Astrocyte (in vitro differentiated cells and primary cell): ENCODE measurements around the gene MIER1. TPM values are rescaled to one million over a fixed set of nuclear protein-coding genes. Genes with fewer than 3 reads are reported as not detected.

Source experiments
- DNase-seq: peaks from one replicate; pipeline ENCODE4 v3.0.0-alpha.2; 2010; ENCODE audit warnings: low read depth
- FAIRE-seq: peaks from 2 replicates; lab custom pipeline; 2011; peaks lifted over from hg19 to GRCh38; lab: Jason Lieb, UNC
- H2AFZ ChIP-seq: 2 replicates; pipeline ENCODE4 v1.6.0; 2012; ENCODE audit warnings: low read depth, low read length, inconsistent platforms
- H3K27ac ChIP-seq: 2 replicates; pipeline ENCODE4 v1.5.1; 2011; ENCODE audit warnings: low read depth, low read length, inconsistent platforms
- H3K27me3 ChIP-seq: 2 replicates; pipeline ENCODE4 v1.6.0; 2011; ENCODE audit warnings: low read length, inconsistent platforms; ENCODE audit not compliant: insufficient read depth
- H3K36me3 ChIP-seq: 2 replicates; pipeline ENCODE4 v1.5.1; 2011; ENCODE audit warnings: low read length, inconsistent platforms; ENCODE audit not compliant: insufficient read depth
- H3K4me1 ChIP-seq: 2 replicates; pipeline ENCODE4 v1.5.1; 2011; ENCODE audit warnings: low read length, inconsistent platforms; ENCODE audit not compliant: insufficient read depth
- H3K4me2 ChIP-seq: 2 replicates; pipeline ENCODE4 v1.6.0; 2012; ENCODE audit warnings: low read length, inconsistent platforms
- H3K4me3 ChIP-seq: 2 replicates; pipeline ENCODE4 v1.5.1; 2011; ENCODE audit warnings: low read depth, mild to moderate bottlenecking, low read length, inconsistent platforms; ENCODE audit not compliant: insufficient read depth
- H3K79me2 ChIP-seq: 2 replicates; pipeline ENCODE4 v1.6.0; 2012; ENCODE audit warnings: mild to moderate bottlenecking, low read length, inconsistent platforms; ENCODE audit not compliant: insufficient read depth
- H3K9ac ChIP-seq: 2 replicates; pipeline ENCODE4 v1.6.0; 2012; ENCODE audit warnings: mild to moderate bottlenecking, low read length, inconsistent platforms
- H3K9me3 ChIP-seq: 2 replicates; pipeline ENCODE4 v1.5.1; 2012; ENCODE audit warnings: low read depth, mild to moderate bottlenecking, low read length, inconsistent platforms; ENCODE audit not compliant: insufficient read depth
- H4K20me1 ChIP-seq: 2 replicates; pipeline ENCODE4 v1.6.0; 2012; ENCODE audit warnings: low read length, inconsistent platforms; ENCODE audit not compliant: insufficient read depth
- H3K27ac Mint-ChIP-seq: one replicate; pipeline ENCODE4 v1.8.0; 2021; ENCODE audit warnings: mild to moderate bottlenecking, mixed read lengths; ENCODE audit not compliant: unreplicated experiment
- H3K27me3 Mint-ChIP-seq: one replicate; pipeline ENCODE4 v1.8.0; 2021; ENCODE audit warnings: low read depth, mixed read lengths; ENCODE audit not compliant: unreplicated experiment
- H3K36me3 Mint-ChIP-seq: one replicate; pipeline ENCODE4 v1.8.0; 2021; ENCODE audit warnings: low read depth, mixed read lengths; ENCODE audit not compliant: unreplicated experiment
- H3K4me1 Mint-ChIP-seq: one replicate; pipeline ENCODE4 v1.8.0; 2021; ENCODE audit warnings: low read depth, mixed read lengths; ENCODE audit not compliant: unreplicated experiment
- H3K4me3 Mint-ChIP-seq: one replicate; pipeline ENCODE4 v1.8.0; 2021; ENCODE audit warnings: mild to moderate bottlenecking, moderate library complexity, mixed read lengths; ENCODE audit not compliant: unreplicated experiment
- H3K9me3 Mint-ChIP-seq: one replicate; pipeline ENCODE4 v1.8.0; 2021; ENCODE audit warnings: mild to moderate bottlenecking, mixed read lengths; ENCODE audit not compliant: unreplicated experiment
- CTCF ChIP-seq: IDR thresholded peaks from 2 replicates; pipeline ENCODE4 v1.5.1; 2011; ENCODE audit warnings: low read depth, mild to moderate bottlenecking, inconsistent platforms, low read length, moderate library complexity; ENCODE audit not compliant: insufficient read depth
- EZH2 ChIP-seq: IDR thresholded peaks from 2 replicates; pipeline ENCODE4 v1.6.1; 2012; ENCODE audit warnings: mild to moderate bottlenecking, low read length, inconsistent platforms; ENCODE audit not compliant: insufficient read depth
- total RNA-seq: library from RNA; stranded (reverse); gene quantifications from 2 replicates; pipeline ENCODE4 v1.2.1, GENCODE V29; 2021

MIER1 gene
- total RNA-seq, 1 donor from 2014 or later, result 40.2 TPM

GRCh38 chr1:67019600-67020136 is 94.9 kb downstream of the MIER1 start:
- H2AFZ ChIP-seq, result no peak overlapping the region
- no peaks in the 10 kb centered on the region for H3K9me3 ChIP-seq
- H3K4me3 ChIP-seq, result peak overlapping the region; percentile 9
- no peaks in the 10 kb centered on the region for H4K20me1 ChIP-seq
- H3K9ac ChIP-seq, result peak overlapping the region; percentile 59
- Mint-ChIP-seq H3K27me3 (no peaks in the 10 kb centered on the region), H3K27ac (peak overlapping the region; percentile 93), H3K4me1 (peaks cover 38% of the 10 kb centered on the region), H3K9me3 (no peaks in the 10 kb centered on the region), H3K4me3 (no peak overlapping the region), H3K36me3 (peaks cover 6% of the 10 kb centered on the region)
- peaks cover 4% of the 10 kb centered on the region for H3K36me3 ChIP-seq
- peaks cover 40% of the 10 kb centered on the region for H3K4me1 ChIP-seq
- no peak for TF ChIP-seq EZH2
- TF ChIP-seq CTCF, result no peak
- peak; percentile 92 for FAIRE-seq
- peak overlapping the region; percentile 57 for H3K4me2 ChIP-seq
- peak; percentile 99 for DNase-seq
- no peaks in the 10 kb centered on the region for H3K79me2 ChIP-seq
- H3K27me3 ChIP-seq, result no peaks in the 10 kb centered on the region
- peak overlapping the region; percentile 79 for H3K27ac ChIP-seq

GRCh38 chr1:67020304-67020703 is 95.5 kb downstream of the MIER1 start:
- H3K4me3 Mint-ChIP-seq, result no peak overlapping the region
- peak; percentile 90 for DNase-seq
- peak; percentile 50 for FAIRE-seq
- TF ChIP-seq CTCF (no peak), EZH2 (no peak)
- no peak overlapping the region for H3K4me3 ChIP-seq
- H3K9me3 ChIP-seq, result no peaks in the 10 kb centered on the region
- H3K27me3 Mint-ChIP-seq, result no peaks in the 10 kb centered on the region
- H3K9ac ChIP-seq, result peak overlapping the region; percentile 59
- no peaks in the 10 kb centered on the region for H3K79me2 ChIP-seq
- H3K27ac Mint-ChIP-seq, result peak overlapping the region; percentile 93
- H4K20me1 ChIP-seq, result no peaks in the 10 kb centered on the region
- H3K27me3 ChIP-seq, result no peaks in the 10 kb centered on the region
- no peaks in the 10 kb centered on the region for H3K9me3 Mint-ChIP-seq
- no peak overlapping the region for H2AFZ ChIP-seq
- H3K27ac ChIP-seq, result peak overlapping the region; percentile 79
- H3K36me3 Mint-ChIP-seq, result peaks cover 11% of the 10 kb centered on the region
- peaks cover 40% of the 10 kb centered on the region for H3K4me1 ChIP-seq
- peak overlapping the region; percentile 57 for H3K4me2 ChIP-seq
- H3K36me3 ChIP-seq, result peaks cover 4% of the 10 kb centered on the region
- peaks cover 38% of the 10 kb centered on the region for H3K4me1 Mint-ChIP-seq

- H3K9me3 Mint-ChIP-seq, result no peaks in the 10 kb centered on the region
- Histone ChIP-seq H3K9me3 (no peaks in the 10 kb centered on the region), H3K27me3 (no peaks in the 10 kb centered on the region), H3K4me3 (no peak overlapping the region), H4K20me1 (no peaks in the 10 kb centered on the region), H3K36me3 (peaks cover 4% of the 10 kb centered on the region), H3K27ac (peak overlapping the region; percentile 79), H2AFZ (no peak overlapping the region), H3K9ac (no peak overlapping the region), H3K4me1 (peaks cover 40% of the 10 kb centered on the region), H3K79me2 (no peaks in the 10 kb centered on the region), H3K4me2 (peak overlapping the region; percentile 57)
- H3K27me3 Mint-ChIP-seq, result no peaks in the 10 kb centered on the region
- no peak overlapping the region for H3K4me3 Mint-ChIP-seq
- H3K4me1 Mint-ChIP-seq, result peaks cover 38% of the 10 kb centered on the region
- FAIRE-seq (no peak), DNase-seq (no peak)
- peak overlapping the region; percentile 93 for H3K27ac Mint-ChIP-seq
- H3K36me3 Mint-ChIP-seq, result peaks cover 11% of the 10 kb centered on the region
- TF ChIP-seq EZH2, result no peak
- TF ChIP-seq CTCF, result no peak
Measured at GRCh38 chr1:67020765-67021164, 96.0 kb downstream of the MIER1 start.
